Heart left ventricle (tissue), 13 donors: Measurements from ENCODE around the gene ZNF526.
"Not testable (repeated sequence)": the region's sequence is repeated elsewhere in the genome, so short reads cannot be mapped to it uniquely, and the experiment has no call there.

Experiments
- POLR2A ChIP-seq, 2 donors: fragments of 450-650 bp; IDR thresholded peaks; one replicate each; pipeline ENCODE4 v1.6.1; 2017; ENCODE audit warnings: antibody characterized with exemption in 2 of 2, mild to moderate bottlenecking in 2 of 2, moderate library complexity in 2 of 2
- TF ChIP-seq, protein P1 (sequence below), 12 donors: fragments of 200-600 bp; sonication (generic) in 4 of 12; IDR thresholded peaks; one replicate each; pipeline versions ENCODE4 v1.5.0 to v1.8.0; 2018 to 2022; ENCODE audit warnings: antibody characterized with exemption in 12 of 12, mild to moderate bottlenecking in 5 of 12
- donor health status: ischemic (EF 13 %, LVEDD 7.1; RV severe dilation, severe dysfunction).
- donor health status: DM: no; HTN: yes; CAD: no.
- donor health status: DM: no; HTN: no; CAD: no.
- donor health status: ischemic (EF 25% LVEDD 6.9; RV normal size, moderate dysfunction).
- donor health status: ischemic (EF 25% LVEDD 5.7; RV mildly dilated, moderate dysfunction).
- donor health status: ischemic (EF 35%, LVEDD 5.7; RV mildly dilated, moderate dysfunction).
- donor health status: nonischemic (EF 11% LVEDD 7.7; RV severe dilation, severe dysfunction).
- donor health status: DM: yes; HTN: yes; CAD: no.
- donor health status: PGD.
- donor health status: ischemic (EF 29% LVEDD 5.4; RV normal size, mild dysfunction).
- donor health status: nonischemic (EF 23%, LVEDD 6.1; RV moderate dilation, normal function).

GRCh38 chr19:42257842-42258241, 37.7 kb downstream of the ZNF526 start:
- TF ChIP-seq, protein P1, sequence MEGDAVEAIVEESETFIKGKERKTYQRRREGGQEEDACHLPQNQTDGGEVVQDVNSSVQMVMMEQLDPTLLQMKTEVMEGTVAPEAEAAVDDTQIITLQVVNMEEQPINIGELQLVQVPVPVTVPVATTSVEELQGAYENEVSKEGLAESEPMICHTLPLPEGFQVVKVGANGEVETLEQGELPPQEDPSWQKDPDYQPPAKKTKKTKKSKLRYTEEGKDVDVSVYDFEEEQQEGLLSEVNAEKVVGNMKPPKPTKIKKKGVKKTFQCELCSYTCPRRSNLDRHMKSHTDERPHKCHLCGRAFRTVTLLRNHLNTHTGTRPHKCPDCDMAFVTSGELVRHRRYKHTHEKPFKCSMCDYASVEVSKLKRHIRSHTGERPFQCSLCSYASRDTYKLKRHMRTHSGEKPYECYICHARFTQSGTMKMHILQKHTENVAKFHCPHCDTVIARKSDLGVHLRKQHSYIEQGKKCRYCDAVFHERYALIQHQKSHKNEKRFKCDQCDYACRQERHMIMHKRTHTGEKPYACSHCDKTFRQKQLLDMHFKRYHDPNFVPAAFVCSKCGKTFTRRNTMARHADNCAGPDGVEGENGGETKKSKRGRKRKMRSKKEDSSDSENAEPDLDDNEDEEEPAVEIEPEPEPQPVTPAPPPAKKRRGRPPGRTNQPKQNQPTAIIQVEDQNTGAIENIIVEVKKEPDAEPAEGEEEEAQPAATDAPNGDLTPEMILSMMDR (IDR thresholded peaks at IDR 0.05) = not testable (repeated sequence)
- not testable (repeated sequence) for TF ChIP-seq POLR2A (IDR thresholded peaks at IDR 0.05)
